GM11168 (cell line): ENCODE data around the gene SND1.
"Not testable (repeated sequence)": the region's sequence is repeated elsewhere in the genome, so short reads cannot be mapped to it uniquely, and the experiment has no call there.

Experiments
- in situ Hi-C: fragments of 300-500 bp; cut with MboI; formaldehyde crosslinking; loops from one replicate; pipeline ENCODE4 v1.12.0; 2022; ENCODE audit warnings: low sequenced_read_pairs; ENCODE audit not compliant: unreplicated experiment

The SND1 gene

GRCh38 chr7:127897704-127898454, 245.9 kb downstream of the SND1 start:
- in situ Hi-C loops = no loop called here

GRCh38 chr7:127899411-127899810, 247.4 kb downstream of the SND1 start:
- in situ Hi-C loops = no loop called here

- in situ Hi-C loops = no loop called here
Observed at GRCh38 chr7:127900141-127900540, 248.1 kb downstream of the SND1 start.

GRCh38 chr7:127900732-127901685, 249.0 kb downstream of the SND1 start:
- in situ Hi-C loops = no loop called here

- in situ Hi-C loops = no loop called here
Observed at GRCh38 chr7:127901895-127902703, 250.1 kb downstream of the SND1 start.

- in situ Hi-C loops = not testable (repeated sequence)
Observed at GRCh38 chr7:127902753-127903152, 250.8 kb downstream of the SND1 start.

- in situ Hi-C loops = no loop called here
Observed at GRCh38 chr7:127903892-127904669, 252.1 kb downstream of the SND1 start.

- in situ Hi-C loops = no loop called here
Observed at GRCh38 chr7:127904670-127904985, 252.6 kb downstream of the SND1 start.

- in situ Hi-C loops = no loop called here
Observed at GRCh38 chr7:127905021-127905420, 253.0 kb downstream of the SND1 start.

GRCh38 chr7:127905491-127906330, 253.7 kb downstream of the SND1 start:
- in situ Hi-C loops = no loop called here

- in situ Hi-C loops = no loop called here
Observed at GRCh38 chr7:127907110-127908040, 255.4 kb downstream of the SND1 start.

GRCh38 chr7:127908430-127909258, 256.6 kb downstream of the SND1 start:
- in situ Hi-C loops = no loop called here

- in situ Hi-C loops = no loop called here
Observed at GRCh38 chr7:127909424-127910152, 257.6 kb downstream of the SND1 start.

GRCh38 chr7:127910670-127911069, 258.7 kb downstream of the SND1 start:
- in situ Hi-C loops = no loop called here

GRCh38 chr7:127911968-127912511, 260.0 kb downstream of the SND1 start:
- in situ Hi-C loops = no loop called here

GRCh38 chr7:127912901-127913300, 260.9 kb downstream of the SND1 start:
- in situ Hi-C loops = no loop called here
